ENCODE data around the gene XCL1.

Gene XCL1

DNA sequence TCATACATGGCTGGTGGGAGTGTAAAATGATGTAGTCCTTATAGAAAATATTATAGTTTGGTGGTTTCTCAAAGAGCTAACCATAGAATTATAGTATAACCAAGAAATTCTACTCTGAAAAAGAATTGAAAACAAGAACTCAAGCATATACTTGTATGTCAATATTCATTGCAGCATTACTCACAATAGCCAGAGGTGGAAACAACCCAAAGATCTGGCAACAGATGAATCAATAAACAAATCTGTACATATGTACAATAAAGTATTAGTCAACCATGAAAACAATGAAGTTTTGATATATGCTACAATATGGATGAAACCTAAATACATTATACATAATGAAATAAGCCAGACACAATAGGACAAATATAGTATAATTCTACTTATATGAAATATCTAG is 29.7 kb downstream of the XCL1 start:
- no peak for DNase-seq
- Mint-ChIP-seq H3K36me3 (ENCODE audit: low read depth) (no peaks in the 10 kb centered on the region), H3K4me1 (ENCODE audit: low read depth) (no peaks in the 10 kb centered on the region), H3K9me3 (no peaks in the 10 kb centered on the region), H3K27ac (no peak overlapping the region), H3K27me3 (no peaks in the 10 kb centered on the region), H3K4me3 (no peak overlapping the region)

DNA sequence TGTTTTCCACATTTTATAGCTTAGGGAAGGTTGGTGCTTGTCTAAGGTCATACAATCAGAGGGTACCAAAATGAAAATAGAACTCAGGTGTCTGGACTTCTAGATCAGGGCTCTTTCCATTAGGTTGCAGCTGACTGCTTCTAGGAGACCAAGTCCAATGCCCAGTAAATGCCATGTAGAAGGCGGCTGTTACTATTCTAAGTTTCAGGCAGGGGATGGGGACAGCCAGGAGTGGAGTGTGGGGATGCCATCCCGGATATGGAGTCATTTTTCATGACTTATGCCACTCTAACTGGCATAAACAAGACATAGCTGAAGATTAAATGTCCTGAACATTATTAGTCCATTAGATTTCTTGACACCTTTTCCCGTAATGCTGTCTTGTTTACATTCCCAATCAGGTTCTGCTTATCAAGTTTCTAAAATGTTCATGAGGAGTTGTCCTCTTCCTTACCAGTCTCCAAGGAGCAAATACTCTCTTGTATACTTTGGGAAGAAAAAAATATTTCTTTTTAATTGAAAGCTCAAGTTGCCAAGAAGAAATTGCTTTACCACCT is 31.5 kb downstream of the XCL1 start:
- no peaks in the 10 kb centered on the region for H3K27me3 Mint-ChIP-seq
- no peaks in the 10 kb centered on the region for H3K9me3 Mint-ChIP-seq
- H3K4me3 Mint-ChIP-seq, result no peak overlapping the region
- DNase-seq, result no peak
- H3K27ac Mint-ChIP-seq, result no peak overlapping the region
- no peaks in the 10 kb centered on the region for H3K36me3 Mint-ChIP-seq (ENCODE audit: low read depth)
- no peaks in the 10 kb centered on the region for H3K4me1 Mint-ChIP-seq (ENCODE audit: low read depth)

DNA sequence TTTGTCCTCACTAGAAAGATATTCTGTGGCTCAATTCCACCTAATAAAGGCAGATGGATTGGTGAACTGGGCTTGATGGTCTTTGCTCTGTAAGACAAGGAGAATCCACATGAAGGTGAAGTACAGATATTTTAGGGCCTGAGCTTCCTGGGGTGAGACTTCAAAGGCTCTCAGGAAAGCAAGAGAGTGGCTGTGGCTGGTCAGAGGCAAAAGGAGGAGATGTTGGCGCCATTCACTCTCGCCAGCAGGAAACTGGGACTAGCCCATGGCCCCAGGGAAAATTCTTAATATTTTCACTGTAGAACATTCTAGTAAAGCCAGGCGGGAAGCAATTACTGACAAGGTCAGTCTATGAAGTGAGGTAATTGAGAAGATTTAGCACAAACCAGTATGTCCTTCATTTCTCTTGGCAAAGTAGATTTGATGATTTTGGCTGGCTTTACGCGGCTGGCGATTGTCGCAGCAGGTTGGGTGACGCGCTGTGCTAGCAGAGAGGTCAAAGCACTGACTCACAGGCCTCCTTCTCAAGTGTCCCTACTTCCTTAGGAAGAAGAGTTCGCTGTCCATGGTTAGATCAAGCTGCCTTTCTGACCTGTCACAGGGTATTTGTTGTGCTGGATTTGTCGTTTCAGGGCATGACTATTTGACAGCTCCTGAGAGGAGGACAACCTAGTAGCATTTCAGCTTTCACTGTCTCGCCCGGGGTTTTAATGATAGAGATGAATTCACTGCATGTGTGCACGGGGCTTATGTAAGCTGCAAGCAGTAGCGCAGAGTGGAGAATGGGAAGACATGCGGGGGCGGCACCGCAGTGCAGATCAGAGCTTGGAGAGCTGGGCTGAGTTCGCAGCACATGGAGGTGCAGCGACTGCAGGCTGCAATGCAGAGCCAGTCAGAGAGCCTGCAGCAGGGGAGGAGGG is 32.7 kb downstream of the XCL1 start:
- no peak for DNase-seq
- no peaks in the 10 kb centered on the region for H3K36me3 Mint-ChIP-seq (ENCODE audit: low read depth)
- peaks cover 6% of the 10 kb centered on the region for H3K27me3 Mint-ChIP-seq
- H3K27ac Mint-ChIP-seq, result no peak overlapping the region
- no peak overlapping the region for H3K4me3 Mint-ChIP-seq
- H3K4me1 Mint-ChIP-seq (ENCODE audit: low read depth), result no peaks in the 10 kb centered on the region
- no peaks in the 10 kb centered on the region for H3K9me3 Mint-ChIP-seq

DNA sequence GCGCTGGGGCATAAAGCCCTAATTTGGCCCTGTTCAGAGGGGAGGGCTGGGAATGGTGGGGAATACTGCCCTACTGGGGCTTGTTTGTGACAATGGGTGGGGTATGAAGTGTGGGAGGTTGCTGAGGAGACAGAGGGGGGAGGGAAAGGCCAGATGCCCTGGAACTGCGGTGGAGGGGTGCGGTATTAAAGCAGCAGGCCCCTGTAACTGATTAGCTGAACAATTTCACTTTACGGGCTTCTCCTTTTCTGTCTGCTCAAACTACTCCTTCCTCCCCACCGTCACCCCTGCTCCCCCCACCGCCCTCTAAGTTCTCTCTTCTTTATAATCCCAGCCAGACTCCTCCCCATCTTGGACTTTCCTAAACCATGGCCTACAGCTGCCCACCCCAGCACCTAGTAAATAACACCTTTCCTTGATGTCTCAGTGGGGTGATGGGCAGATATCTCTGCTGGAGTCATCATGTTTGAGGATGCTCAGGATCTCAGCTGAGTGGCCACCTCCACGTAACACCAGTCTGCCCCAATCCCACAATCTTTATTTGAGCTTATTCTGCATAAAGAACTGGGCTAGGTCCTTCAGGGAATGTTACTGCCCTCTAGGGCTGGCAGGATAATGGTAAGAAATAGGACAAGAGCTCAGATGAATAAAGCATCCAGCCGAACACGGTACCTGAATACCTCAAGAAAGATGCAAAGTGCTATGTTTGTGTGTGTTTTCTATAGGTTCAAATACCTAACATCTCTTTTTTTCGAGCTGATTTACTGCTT is 33.5 kb downstream of the XCL1 start:
- H3K4me1 Mint-ChIP-seq (ENCODE audit: low read depth), result no peaks in the 10 kb centered on the region
- no peak overlapping the region for H3K4me3 Mint-ChIP-seq
- no peaks in the 10 kb centered on the region for H3K9me3 Mint-ChIP-seq
- DNase-seq, result no peak
- H3K36me3 Mint-ChIP-seq (ENCODE audit: low read depth), result no peaks in the 10 kb centered on the region
- H3K27ac Mint-ChIP-seq, result no peak overlapping the region
- peaks cover 6% of the 10 kb centered on the region for H3K27me3 Mint-ChIP-seq

DNA sequence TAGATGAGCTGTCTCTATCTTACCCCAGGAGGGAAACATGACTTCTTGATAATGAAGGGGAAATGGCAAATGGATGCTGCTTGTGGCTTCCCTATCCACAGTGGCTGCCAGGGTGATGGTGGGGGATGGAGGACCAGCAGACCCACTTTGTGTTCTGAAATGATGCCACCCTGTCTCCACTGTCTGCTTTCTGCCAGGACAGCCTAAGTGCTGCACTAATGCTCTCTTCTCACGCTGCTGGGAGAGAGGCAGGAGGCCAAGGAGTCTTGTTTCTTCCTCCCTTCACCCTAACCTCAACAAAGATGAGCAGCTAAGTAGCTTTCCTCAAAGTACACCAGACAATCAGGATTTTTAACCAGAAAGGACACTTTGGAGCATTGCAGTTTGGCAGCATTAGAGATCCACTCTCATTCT is 36.6 kb downstream of the XCL1 start:
- no peaks in the 10 kb centered on the region for H3K36me3 Mint-ChIP-seq (ENCODE audit: low read depth)
- H3K27ac Mint-ChIP-seq, result no peak overlapping the region
- no peak overlapping the region for H3K4me3 Mint-ChIP-seq
- no peaks in the 10 kb centered on the region for H3K9me3 Mint-ChIP-seq
- no peak for DNase-seq
- peaks cover 6% of the 10 kb centered on the region for H3K27me3 Mint-ChIP-seq
- no peaks in the 10 kb centered on the region for H3K4me1 Mint-ChIP-seq (ENCODE audit: low read depth)

DNA sequence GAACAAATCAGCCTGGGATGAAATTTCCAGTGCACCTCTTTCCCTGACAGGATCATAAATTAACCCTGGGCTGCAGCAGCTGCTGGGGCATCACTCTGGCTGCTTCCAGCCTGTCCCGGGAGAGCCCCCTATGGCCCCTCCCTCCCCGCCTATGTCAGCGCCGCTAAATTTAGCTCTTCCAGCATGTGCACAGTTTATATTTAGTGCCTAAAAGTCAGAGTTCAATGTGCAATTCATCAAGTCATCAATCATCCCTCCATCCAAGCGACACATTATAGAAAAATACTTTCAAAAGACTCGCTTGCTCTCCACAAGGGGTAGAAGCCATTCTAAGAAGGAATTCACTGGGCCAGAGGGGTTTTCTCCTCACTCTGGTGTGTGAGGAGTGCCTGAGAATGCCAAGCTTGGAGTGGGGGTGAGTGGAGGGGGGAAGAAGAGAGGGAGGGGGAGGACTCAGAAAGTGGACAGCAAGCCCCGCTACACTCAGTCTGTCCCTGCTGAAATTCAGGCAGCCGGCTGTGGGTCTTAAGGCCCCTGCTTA is 37.4 kb downstream of the XCL1 start:
- Mint-ChIP-seq H3K27ac (no peak overlapping the region), H3K36me3 (ENCODE audit: low read depth) (no peaks in the 10 kb centered on the region), H3K4me1 (ENCODE audit: low read depth) (no peaks in the 10 kb centered on the region), H3K27me3 (peaks cover 6% of the 10 kb centered on the region), H3K4me3 (no peak overlapping the region), H3K9me3 (no peaks in the 10 kb centered on the region)
- no peak for DNase-seq

DNA sequence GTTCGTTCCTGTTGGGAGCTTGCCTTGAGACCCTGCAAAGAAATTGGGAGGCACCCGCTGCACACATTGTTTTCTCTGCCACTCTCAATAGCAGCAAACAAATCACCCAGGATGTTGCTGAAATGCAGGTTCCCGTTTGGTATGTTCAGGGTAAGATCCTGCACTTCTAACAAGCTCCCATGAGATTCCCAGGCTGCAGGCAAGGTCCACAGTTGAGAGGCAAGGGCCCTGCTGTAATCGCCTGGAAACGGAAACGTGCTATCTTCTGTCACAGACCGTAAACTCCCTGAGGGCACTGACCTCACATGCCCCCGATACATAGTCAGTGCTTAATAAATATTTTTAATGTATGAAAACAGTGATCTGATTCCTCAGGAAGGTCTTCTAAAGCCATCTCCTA is 37.8 kb downstream of the XCL1 start:
- Mint-ChIP-seq H3K4me1 (ENCODE audit: low read depth) (no peaks in the 10 kb centered on the region), H3K9me3 (no peaks in the 10 kb centered on the region), H3K27me3 (peaks cover 6% of the 10 kb centered on the region), H3K36me3 (ENCODE audit: low read depth) (no peaks in the 10 kb centered on the region), H3K27ac (no peak overlapping the region), H3K4me3 (no peak overlapping the region)
- DNase-seq, result no peak

DNA sequence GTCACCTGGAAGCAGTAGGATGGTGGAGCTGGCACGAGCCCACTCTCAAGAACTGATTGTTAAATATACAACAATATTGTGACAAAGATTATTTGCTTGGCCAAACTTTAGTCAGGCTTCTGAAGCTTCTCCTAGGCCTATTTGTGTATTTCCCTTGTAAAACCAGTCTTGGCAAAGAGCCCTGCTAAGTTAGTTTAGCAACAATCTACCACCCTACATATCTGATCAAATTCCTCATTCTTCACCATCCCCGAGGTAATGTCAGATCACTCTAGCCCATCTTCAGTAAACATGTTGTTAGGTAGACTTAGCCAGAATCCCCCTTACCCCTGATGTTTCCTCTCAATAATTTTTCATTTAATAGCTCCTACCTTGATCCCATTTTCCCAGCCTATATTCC is 39.6 kb downstream of the XCL1 start:
- no peaks in the 10 kb centered on the region for H3K36me3 Mint-ChIP-seq (ENCODE audit: low read depth)
- no peaks in the 10 kb centered on the region for H3K4me1 Mint-ChIP-seq (ENCODE audit: low read depth)
- H3K27me3 Mint-ChIP-seq, result peaks cover 6% of the 10 kb centered on the region
- no peak overlapping the region for H3K27ac Mint-ChIP-seq
- H3K9me3 Mint-ChIP-seq, result no peaks in the 10 kb centered on the region
- no peak for DNase-seq
- H3K4me3 Mint-ChIP-seq, result no peak overlapping the region

DNA sequence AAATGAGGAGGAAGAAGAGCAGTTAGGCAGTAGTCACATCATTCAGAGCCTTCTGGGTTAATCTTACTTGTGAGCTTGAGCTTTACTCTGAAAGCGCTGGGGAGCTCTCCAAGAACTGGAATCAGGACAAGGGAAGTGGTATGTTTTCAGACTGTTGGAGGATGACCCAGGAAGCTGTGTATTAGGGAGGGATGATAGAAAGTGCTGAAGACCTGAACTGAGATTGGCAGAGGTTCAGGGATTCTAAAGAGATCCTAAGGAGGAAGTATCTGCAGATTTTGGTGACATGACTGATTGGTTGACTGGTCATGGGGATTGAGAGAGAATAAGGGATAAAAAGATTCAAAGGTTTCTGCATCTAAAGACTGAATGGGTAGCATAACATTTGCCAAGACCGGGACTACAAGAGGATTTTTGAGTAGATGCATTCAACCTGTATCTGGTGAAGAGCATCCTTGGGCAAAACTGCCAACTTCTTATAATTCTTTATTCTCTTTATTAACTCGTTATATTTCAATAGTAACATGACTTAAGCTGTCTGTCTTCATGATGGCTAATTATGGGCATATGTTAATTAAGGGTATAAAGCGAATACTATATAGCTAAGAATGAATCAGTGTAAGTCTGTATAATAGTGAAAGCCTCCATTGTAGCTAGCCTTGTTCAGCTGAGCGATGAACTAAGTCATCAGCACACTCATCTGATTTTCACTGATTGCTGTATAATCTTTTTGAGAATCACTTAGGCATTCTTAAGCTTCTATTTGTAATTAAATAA is 41.8 kb downstream of the XCL1 start:
- Mint-ChIP-seq H3K27ac (no peak overlapping the region), H3K27me3 (peaks cover 10% of the 10 kb centered on the region), H3K36me3 (ENCODE audit: low read depth) (no peaks in the 10 kb centered on the region), H3K4me3 (no peak overlapping the region), H3K9me3 (no peaks in the 10 kb centered on the region), H3K4me1 (ENCODE audit: low read depth) (no peaks in the 10 kb centered on the region)
- no peak for DNase-seq

DNA sequence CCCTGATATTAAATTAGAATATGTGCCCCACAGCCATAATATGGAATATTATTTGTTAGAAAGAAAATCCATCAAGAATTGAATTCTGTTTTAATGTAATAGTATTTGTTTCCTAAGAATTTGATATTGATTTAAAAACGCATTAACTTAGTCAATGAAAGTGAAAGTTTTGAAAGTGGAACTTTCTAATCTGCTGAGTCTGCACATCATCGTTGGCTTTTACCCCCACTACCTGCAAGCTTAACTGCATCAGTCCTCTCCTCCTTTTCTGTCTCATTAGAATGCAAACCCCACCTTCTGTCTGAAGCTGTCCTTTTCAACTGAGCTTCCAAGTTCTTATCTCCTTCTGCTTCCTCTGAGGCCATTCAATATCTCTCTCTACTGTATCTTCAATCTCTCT is 42.5 kb downstream of the XCL1 start:
- no peak overlapping the region for H3K27ac Mint-ChIP-seq
- H3K27me3 Mint-ChIP-seq, result peaks cover 4% of the 10 kb centered on the region
- H3K36me3 Mint-ChIP-seq (ENCODE audit: low read depth), result no peaks in the 10 kb centered on the region
- H3K4me3 Mint-ChIP-seq, result no peak overlapping the region
- DNase-seq, result no peak
- H3K9me3 Mint-ChIP-seq, result no peaks in the 10 kb centered on the region
- no peaks in the 10 kb centered on the region for H3K4me1 Mint-ChIP-seq (ENCODE audit: low read depth)

DNA sequence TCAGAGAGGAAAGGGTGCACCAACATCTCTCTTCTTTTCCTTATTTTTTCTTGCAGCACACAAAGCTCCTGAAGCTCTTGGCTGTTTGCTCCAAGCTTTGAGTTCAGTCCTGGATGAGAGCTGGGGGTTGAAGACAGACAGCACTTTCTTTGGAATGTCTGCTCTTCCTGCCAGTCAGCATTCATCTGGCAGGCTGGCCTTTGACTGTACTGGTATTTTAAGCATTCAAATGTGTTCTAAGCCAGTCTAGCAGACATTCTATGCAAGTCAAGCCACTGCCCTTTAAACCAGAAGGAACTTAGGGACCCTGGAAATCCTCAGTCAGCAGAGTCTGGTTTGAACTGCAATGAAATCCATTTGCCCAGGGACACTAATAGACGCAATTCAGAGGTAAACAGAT is 45.0 kb downstream of the XCL1 start:
- Mint-ChIP-seq H3K4me1 (ENCODE audit: low read depth) (no peaks in the 10 kb centered on the region), H3K36me3 (ENCODE audit: low read depth) (no peaks in the 10 kb centered on the region), H3K27ac (no peak overlapping the region), H3K27me3 (peaks cover 4% of the 10 kb centered on the region), H3K4me3 (no peak overlapping the region), H3K9me3 (no peaks in the 10 kb centered on the region)
- DNase-seq, result no peak

DNA sequence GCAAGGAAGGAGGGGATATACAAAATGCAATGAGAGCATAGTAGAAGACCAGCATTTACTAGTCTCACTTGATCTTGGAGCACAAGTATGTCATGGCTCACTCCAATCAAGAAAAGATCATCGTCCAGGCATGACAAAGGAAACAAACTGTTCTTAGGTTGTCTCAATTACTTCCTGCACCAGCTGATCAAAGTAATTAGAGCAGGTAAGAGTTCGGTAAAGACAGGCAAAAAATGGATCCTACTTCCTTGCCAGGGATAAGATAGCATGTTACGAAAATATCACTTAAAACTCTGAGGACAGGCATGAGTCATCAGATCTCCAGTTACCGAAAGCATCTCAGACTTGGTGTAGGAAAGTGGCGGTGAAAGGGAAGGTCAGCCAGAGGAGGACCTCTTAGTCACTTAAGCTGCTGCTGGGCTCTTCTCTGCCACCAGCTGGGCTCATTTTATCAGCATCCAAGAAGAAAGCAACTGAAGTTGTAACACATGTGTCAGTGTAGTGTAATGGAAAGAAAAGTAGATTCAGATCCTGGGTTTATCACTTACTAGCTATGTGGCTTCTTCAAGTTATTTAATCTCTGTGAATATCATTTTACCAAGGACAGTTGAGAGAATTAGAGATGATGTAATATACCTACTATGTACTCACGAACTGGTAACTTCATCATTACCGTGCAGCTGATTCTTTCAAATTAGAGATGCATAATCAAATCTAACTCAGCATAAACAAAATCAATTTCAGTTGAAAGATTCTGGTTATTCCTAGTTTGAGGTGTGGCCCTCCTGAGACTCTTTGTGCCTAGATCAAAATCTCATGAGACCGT is 46.8 kb downstream of the XCL1 start:
- DNase-seq, result no peak
- no peak overlapping the region for H3K27ac Mint-ChIP-seq
- H3K36me3 Mint-ChIP-seq (ENCODE audit: low read depth), result no peaks in the 10 kb centered on the region
- H3K4me3 Mint-ChIP-seq, result no peak overlapping the region
- H3K27me3 Mint-ChIP-seq, result peaks cover 8% of the 10 kb centered on the region
- no peaks in the 10 kb centered on the region for H3K4me1 Mint-ChIP-seq (ENCODE audit: low read depth)
- H3K9me3 Mint-ChIP-seq, result no peaks in the 10 kb centered on the region

DNA sequence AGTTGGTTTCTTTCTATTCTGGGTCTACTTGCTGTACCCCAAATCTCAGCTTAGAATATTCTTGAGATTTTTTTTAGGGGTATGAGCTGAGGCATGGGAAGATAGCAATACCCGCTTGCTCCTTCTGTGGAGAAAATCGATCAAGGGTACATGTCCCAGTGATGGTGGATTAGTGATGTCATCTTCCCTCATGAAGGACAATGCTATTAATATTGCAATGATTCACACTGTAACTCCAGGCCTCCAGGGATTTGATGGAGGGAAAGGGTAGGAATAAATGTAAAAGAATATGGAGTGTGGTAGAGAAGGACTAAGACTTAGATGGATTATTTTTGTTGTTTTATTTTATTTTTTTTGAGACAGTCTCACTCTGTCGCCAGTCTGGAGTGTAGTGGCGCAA is 47.4 kb downstream of the XCL1 start:
- H3K36me3 Mint-ChIP-seq (ENCODE audit: low read depth), result no peaks in the 10 kb centered on the region

More for the DNA sequence above, 47.4 kb downstream of the XCL1 start:
- Mint-ChIP-seq H3K4me3 (no peak overlapping the region), H3K4me1 (ENCODE audit: low read depth) (peaks cover 5% of the 10 kb centered on the region), H3K9me3 (no peaks in the 10 kb centered on the region), H3K27ac (no peak overlapping the region), H3K27me3 (peaks cover 8% of the 10 kb centered on the region)
- DNase-seq, result no peak
